Ovary (tissue), 3 donors: ENCODE measurements around the gene CNGA1.

ENCODE experiments used
- CTCF ChIP-seq, 3 donors: fragments of 450-650 bp in 2 of 3; fragments of 200-600 bp in 1 of 3; IDR thresholded peaks; one replicate each; pipeline versions ENCODE4 v1.5.1 to v1.8.0; 2016 to 2022; ENCODE audit warnings: antibody characterized with exemption in 3 of 3, mild to moderate bottlenecking in 1 of 3
- EP300 ChIP-seq: sonication (generic); formaldehyde crosslinking; IDR thresholded peaks from one replicate; pipeline ENCODE4 v1.6.1; 2017; ENCODE audit warnings: antibody characterized with exemption
- donor health status: DM: no; HTN: no; CAD: no.

- TF ChIP-seq CTCF (IDR thresholded peaks at IDR 0.05) (no peak), EP300 (no peak)
Observed at GRCh38 chr4:47974566-47974965, 41.9 kb downstream of the CNGA1 start.
